GM18511 (cell line): ENCODE data around the gene SH3BP4.

Experiments
- ATAC-seq: cut with Tn5 transposase; IDR thresholded peaks from one replicate; pipeline ENCODE4 v1.9.1; 2021; ENCODE audit warnings: mild to moderate bottlenecking, moderate library complexity; ENCODE audit not compliant: unreplicated experiment

The SH3BP4 gene

DNA sequence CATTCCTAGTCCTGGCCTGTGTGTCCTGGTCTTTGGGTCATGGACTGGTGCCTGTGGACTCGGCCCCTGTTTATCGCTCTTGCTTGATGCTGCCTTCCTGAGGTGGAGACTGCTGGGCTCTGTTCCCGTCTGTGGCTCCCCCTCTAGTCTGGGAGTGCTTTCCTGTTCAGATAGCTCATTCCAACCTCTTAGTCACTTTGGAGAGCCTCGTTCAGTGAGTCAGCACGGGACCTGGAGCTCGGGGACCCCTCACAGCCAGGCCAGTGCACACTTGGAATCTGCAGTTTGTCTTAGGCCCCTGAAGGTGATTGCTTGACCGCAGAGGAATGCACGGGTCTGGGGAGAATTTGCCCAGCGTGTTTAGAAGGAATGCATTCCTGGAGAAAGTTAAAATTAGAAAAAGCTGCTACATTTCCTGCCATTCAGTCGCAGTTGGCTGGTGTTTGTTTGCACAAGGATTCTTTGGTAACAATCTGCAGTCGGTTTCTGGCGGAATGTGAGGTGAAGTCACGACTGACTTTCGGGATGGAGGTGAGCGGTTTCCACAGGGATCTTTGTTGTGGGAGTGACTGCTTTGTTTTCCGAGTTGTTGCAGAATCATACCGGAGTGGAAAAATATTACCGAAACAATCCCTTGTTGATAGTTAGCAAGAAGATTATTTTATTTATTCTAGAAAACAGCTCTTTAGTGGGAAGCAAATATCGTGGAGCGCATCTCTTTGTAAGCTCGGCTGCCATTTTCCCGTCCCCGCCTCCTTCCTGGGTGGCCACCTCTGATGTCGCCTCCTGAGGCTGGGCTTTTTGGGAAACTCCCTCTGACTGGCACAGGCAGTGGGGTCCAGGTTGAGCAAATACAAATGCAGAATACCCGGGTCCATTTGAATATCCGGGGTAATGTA, 29.6 kb downstream of the SH3BP4 start:
- no peak for ATAC-seq

DNA sequence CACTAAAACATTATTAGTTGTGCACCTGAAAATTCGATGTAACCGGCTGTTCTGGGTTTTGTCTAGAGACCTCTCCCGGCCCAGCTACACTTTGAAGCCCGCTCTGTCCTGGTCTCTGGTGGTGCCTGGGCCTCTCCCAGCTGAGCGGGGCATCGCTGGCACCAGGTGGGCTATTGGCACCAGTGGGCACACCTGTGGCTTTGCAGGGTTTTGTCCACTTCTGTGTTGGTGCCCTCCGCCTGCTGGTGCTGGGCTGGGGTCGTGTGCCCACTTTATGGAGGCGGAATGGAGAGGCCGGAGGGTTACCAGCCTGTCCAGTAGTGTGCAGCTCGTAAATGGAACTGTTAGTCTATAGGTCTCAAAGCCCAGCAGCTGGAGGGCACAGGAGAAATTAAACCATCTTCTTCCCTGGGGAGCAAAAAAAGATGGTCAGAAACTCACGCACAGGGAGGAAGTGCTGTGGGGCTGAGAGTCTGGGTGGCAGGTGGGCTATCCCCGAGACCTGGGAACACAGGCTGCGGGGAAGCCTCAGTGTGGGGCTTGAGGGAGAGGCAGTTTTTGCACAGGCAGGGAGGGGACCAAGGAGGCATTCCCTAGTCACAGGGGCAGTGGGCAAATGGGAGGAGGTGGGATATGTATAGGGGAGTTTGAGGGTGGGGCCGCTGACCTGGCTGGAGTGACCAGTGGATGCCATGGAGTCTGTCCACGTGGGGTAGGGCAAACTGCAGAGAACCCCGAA, 30.4 kb downstream of the SH3BP4 start:
- no peak for ATAC-seq

DNA sequence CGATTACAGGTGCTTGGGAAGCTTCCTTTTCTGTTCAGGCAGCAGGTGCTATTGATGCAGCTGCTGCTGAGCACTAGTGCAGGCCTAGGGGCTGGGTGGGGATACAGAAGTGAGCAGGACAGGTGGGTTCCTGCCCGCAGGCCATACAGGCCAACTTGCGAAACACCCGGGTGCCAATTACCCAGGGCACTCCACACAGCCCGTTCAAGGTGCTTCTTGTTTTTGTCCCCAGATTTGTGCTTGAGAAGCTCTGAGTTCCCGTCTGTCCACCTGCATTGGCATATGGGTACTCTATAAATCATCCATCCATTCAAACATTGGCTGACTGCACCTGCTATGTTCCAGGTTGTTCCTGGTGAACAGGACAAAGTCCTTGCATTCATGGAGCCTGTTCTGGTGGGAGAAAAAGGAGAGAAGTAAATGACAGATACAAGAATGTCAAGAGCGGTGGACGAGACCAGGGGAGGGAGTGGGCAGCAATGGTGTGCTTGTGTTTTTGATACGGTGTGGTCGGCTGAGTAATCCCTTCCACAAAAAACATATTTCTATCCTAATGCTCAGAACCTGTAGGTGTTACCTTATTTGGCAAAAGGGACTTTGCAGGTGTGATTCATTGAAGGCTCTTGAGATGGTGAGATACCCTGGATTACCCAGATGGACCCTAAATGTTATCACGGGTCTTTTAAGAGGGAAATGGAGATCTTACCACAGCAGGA, 31.4 kb downstream of the SH3BP4 start:
- no peak for ATAC-seq

DNA sequence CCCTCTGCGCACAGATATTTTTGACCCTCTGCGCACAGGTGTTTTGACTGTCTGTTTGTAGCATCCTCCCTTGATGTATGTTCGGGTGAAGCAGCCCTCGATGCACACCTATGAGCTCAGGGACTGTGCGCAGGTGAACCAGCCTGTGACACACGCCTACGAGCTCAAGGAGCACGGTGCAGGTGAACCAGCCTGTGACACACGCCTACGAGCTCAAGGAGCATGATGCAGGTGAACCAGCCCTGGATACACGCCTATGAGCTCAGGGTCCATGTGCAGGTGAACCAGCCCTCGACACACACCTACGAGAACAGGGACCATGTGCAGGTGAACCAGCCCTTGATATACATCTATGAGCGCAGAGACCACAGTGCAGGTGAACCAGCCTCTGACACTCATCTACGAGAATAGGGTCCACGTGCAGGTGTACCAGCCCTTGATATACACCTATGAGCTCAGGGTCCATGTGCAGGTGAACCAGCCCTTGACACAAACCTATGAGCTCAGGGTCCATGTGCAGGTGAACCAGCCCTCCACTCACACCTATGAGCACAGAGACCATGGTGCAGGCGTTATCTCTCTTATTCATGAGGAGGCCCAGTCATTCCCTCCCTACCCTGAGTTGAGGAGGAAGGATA, 33.9 kb downstream of the SH3BP4 start:
- no peak for ATAC-seq

DNA sequence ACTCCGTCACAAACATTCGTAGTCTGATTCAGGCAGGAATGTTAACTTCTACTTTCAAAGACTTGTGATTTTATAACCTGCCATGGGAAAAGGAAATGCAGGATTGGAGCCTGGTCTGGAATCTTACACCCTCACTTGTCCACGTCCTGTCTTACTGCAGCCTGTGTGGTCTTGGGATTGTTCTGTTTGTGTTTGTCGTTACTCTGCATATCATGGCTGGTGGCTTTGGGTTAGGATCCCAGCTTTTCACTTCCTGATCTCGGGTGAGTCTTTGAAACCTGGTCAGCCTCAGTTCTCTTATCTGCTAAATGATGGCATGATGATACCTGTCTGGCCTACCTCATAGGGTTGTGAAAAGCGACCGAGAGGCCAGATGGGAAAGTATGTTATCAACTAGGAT, 34.6 kb downstream of the SH3BP4 start:
- no peak for ATAC-seq

DNA sequence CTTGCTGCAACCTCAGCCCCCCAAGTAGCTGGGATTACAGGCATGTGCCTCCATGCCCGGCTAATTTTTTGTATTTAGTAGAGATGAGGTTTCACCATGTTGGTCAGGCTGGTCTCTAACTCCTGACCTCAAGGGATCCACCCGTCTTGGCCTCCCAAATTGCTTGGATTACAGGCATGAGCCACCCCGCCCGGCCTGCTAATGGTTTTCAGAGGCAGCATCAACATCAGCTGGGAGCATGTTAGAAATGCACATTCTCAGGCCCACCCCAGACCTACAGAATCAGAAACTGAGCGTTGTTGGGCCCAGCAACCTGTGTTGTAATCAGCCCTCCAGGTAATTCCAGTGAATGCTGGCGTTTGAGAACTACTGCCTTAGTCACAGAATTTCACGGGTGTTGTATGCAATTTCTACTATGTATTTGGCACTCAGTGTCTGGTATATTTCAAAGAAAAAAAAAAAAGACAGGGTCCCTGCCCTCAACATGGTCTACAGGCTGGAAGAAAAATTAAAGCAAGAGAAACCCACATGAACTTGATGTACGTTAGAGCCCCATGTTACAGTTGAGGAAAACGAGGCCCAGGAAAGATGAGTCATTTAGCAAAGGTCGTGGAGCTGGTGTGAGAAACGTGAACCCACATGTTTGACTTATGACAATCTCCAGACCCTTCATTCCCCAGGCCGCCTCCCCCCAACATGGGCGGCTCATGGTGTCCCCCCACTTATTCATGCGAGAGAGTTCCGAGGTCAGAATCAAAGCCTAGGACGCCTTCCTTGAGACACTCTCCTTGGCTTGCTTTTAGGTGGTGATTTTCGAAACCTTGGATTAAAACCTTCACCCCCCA, 35.3 kb downstream of the SH3BP4 start:
- no peak for ATAC-seq

DNA sequence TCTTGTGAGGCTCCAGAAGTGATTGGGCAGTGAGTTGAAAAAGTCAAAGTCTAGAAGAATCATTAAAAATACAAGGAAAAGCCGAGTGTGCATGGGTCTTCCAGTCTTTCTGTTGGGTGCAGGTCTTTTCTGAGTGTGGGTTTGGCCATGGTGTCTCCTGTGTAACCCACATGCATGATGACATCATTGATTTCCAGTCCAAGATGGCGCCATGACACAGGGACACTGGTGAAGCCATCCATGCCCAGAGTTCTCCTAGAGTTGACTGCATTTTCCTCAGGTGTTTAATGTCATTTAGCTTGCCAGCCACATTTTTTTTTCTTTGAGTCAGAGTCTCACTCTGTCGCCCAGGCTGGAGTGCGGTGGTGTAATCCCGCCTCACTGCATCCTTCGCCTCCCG, 35.9 kb downstream of the SH3BP4 start:
- ATAC-seq = no peak

DNA sequence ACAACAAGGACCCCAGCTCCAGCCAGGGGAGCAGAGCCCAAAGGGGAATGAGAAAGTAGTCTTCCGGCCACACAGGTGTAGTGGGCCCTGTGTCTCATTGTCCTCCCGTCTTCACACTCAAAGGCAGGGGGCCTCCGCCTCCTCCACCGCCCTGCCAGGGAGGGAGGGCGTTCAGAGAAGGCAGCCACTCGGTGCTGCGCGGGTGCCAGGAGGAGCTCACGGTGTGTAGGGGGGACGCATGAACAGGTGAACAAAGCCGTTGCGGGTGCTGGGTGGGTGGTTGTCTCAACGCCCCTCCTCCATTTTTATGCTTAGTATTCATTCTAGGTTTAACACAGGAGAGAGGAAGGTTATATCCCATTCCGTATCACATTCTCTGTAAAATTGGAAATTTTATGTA, 36.7 kb downstream of the SH3BP4 start:
- no peak for ATAC-seq

DNA sequence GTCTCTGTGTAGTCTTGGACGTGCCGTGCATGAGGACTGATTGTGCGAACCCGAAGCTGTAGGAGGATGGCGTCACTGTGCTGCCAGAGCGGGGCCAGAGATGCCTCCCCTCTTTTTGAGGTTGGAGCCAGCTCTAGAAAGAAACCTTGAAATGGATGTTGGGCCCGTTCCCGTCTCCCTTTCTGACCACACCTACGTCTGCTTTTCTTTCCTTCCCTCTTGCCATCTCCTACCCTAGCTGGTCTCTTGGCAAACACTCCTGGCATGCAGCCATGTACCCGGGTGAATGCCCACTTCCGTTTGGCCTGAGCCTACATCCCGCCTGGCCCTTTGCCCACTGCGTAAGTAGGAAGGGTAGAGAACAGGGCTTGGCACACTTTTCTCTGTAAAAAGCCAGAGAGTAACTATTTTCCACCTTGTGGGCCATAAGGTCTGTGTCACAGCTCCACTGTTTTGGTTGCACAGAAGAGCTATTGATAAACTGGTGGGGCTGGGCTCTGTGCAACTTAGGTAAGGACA, 37.4 kb downstream of the SH3BP4 start:
- no peak for ATAC-seq

DNA sequence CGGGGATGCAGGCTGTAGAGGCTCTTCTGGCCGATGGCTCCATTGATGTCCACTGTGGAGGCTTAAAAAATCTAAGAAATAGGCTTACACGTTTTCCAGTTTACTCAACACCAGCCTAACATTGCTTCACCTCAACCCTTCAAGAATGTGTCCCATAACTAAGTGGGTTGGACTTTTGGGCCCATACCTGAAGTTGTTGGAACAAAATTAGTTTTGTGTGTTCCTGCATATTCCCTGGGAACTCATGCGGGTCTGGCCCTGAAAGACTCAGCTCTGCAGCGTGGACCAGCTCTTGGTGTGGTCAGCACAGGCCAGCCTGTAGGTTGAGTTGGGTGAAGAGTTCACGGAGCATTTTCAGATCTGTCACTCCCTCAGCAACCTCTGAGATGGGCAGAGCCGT, 38.5 kb downstream of the SH3BP4 start:
- ATAC-seq = no peak

DNA sequence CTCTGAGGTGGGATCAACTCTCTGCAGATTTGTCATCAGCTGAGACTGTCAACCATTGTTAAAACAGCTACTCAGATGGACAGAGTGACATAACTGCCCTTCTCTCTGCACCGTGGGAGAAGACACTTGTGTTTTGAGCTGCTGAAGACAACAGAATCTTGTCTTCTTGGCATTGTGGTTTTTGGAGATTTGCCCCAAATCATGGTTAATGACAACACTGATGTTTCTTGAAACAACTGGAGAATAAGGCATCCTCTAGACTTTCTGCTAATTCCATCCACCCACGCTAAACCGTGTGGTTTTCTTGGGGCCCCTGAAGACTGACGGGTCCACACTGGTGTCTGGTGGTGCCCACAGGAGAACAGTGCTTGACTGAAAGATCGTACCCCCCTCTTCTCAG, 39.5 kb downstream of the SH3BP4 start:
- no peak for ATAC-seq

DNA sequence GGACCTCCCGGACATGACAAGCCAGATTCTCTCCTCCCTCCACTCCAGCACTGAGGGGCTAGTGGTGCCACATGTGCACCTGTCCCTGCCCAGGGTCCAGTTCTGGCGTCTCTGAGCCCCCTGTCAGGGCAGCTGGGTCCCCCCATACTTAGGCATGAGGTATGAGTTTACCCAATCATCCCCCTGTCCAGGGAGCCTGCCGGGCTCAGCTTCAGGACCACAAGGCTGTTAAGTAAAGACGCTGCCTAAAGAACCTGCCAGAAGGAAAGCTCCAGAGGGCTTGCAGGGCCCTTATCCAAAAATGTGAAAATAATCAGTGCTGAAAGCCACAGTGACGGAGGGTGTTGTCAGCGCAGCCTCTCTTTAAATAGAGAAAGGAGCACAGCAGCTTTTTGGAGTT, 40.0 kb downstream of the SH3BP4 start:
- ATAC-seq = no peak

DNA sequence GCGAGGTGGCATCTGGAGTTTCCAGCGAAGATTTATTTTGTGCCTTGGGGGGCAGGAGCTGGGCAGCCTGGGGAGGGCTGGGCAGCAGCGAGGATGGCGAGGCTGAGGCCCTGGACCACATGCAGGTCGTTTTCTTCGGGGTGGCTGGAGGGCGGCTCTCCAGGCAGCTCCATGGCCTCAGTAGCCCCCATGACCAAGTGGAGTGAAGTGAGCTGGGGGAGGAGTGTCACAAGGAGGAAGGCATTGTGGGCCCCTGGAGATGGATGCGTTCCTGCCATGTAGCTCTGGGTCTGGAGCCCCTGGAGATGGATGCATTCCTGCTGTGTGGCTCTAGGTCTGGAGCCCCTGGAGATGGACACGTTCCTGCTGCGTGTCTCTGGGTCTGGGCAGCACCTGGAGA, 40.4 kb downstream of the SH3BP4 start:
- ATAC-seq = no peak

DNA sequence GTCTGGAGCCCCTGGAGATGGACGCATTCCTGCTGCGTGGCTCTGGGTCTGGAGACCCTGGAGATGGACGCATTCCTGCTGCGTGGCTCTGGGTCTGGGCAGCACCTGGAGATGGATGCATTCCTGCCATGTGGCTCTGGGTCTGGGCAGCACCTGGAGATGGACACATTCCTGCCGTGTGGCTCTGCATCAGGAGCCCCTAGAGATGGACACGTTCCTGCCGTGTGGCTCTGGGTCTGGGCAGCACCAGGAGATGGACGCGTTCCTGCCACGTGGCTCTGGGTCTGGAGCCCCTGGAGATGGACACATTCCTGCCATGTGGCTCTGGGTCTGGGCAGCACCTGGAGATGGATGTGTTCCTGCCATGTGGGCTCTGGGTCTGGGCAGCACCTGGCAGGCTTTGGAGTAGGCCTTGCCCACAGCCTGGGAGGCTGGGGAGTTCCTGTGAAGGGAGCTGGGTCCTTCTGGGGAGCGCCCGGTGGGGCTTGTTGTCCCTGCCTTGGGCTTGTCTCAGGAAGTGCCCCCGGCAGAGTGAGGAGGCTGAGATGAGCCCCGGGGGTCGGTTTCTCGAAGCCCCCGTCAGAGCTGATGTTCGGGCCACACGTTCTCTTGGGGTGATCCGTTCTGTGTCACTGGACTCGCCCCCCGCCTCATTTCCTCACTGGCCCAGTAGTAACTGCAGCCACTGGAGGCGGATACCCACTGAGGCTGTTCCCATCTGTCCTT, 41.0 kb downstream of the SH3BP4 start:
- ATAC-seq = no peak

DNA sequence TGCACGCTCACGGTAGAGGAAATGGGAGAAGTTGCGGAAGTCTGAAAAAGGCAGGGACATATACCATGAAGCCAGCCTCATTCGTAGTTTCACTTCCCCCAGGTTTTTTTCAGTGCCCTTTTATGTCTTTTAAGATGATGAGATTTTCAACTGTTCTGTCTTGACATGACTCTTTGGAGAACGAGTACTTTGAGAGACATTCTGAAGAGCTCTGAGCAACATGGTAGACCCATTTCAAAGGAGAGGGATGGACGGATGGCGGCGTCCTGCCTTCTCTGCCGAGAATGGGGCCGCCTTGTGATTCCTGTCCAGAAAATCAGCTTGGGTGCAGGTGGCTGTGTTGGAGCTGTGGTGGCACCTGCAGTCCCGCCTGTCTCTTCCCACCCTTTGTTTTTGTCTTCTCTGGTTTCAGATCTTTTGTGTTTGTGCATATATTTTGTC, 41.7 kb downstream of the SH3BP4 start:
- ATAC-seq = no peak

DNA sequence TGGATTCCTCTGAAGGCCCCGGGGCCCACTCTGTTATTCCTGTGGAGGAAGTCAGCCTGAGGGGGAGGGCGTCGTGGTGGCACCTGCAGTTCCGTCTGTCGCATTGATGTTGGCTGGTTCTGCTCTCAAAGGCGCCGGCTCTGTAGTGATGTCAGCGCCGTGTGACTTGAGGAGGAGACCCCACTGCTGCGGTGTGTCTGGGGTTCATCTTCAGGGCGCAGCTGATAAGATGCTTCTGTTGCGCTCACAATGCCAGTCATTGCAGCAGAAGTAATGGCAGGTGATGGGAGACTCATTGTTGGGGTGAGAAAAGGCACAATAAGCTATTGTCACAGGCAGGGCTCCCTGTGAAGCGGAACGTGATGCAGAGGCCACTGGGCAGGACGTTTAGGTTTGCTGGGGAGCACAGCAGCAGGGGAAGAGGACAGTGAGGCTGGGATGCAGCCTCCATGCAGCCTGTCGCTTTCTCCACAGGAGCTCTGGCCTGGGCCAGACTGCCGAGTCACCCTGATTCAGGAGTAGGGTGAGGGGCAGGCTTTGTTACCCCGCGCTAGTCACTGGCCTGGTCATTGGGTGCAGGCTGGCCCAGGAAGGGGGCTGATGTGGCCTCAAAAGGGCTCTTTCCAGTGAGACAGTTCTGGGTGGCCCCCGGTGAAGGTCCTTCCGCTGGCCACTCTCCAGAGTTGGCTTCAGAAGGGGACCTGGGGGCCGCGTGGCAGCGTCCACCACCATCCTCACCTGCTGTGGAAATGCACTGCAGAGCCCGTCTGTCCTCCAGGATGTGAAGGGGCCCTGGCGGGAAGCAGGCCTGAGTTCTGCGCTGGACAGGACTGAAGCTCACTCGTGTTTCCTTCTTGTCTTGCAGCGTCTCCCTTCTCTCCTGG, 42.9 kb downstream of the SH3BP4 start:
- no peak for ATAC-seq

DNA sequence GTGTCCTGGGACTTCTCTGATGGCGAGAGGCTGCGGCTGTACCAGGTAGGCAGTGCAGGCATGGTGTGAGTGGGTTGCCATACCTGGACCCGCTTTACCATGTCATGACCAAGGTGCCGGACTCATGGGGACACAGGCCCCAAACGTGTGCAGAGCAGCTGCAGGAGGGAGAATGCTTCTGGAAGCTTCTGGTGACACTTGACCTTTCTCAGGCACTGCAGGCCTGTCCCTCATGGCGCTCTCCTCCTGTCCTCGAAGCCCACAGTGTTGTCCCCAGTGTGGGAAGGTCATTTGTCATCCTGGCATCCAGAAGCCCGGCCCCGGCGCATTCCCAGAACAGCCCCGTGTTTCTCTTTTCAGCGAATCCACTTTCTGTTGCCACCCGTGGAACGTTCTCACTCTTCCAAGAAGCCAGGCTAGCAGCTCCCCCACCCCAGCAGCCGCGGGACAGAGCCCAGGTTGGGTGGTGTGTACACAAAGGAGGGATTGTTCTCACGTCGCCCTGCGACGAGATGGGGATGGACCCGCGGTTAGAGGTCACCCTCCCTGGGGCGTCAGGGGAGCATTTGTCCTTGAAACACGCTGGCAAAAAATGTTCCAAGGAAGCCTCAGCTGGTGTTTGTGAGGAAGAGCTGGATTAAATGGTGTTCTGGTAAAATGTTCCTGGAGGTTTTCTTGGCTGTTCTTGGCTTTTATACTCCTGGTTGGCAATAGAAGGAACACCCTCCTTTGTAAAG, 43.7 kb downstream of the SH3BP4 start:
- ATAC-seq = no peak
